H1 (cell line): Measurements from ENCODE around the gene RALY. TPM values are rescaled to one million over a fixed set of nuclear protein-coding genes. Genes with fewer than 3 reads are reported as not detected.

Experiments
- CTCF ChIA-PET: fragments of 300-600 bp; sonication (Branson Sonifier 250); formaldehyde crosslinking; loops from one replicate; lab custom pipeline; 2021; ENCODE audit not compliant: partially characterized antibody; lab: Charles Lee
- POLR2A ChIA-PET: fragments of 300-600 bp; sonication (Branson Sonifier 250); formaldehyde crosslinking; loops from one replicate; lab custom pipeline; 2021; ENCODE audit warnings: inconsistent platforms; ENCODE audit not compliant: partially characterized antibody; lab: Charles Lee
- DNase-seq, 2 experiments: peaks; one replicate each; pipeline versions ENCODE4 v3.0.0 to v3.0.0-alpha.2; 2010 to 2022; ENCODE audit warnings: low spot score in 2 of 2, low read depth in 1 of 2, mixed read lengths in 1 of 2
- FAIRE-seq: peaks from 2 replicates; lab custom pipeline; 2011; peaks lifted over from hg19 to GRCh38; lab: Jason Lieb, UNC
- H2AFZ ChIP-seq: 2 replicates; pipeline ENCODE4 v1.8.1; 2012; ENCODE audit warnings: low read length, inconsistent platforms
- H2AK5ac ChIP-seq: 2 replicates; pipeline ENCODE4 v1.6.1; 2013; ENCODE audit warnings: low read depth, low read length
- H2BK120ac ChIP-seq: replicated peaks from 2 replicates; pipeline ENCODE3; 2013; ENCODE audit warnings: low read depth, low read length, inconsistent platforms
- H2BK12ac ChIP-seq: 2 replicates; pipeline ENCODE4 v1.6.1; 2013; ENCODE audit warnings: low read depth, low read length
- H2BK15ac ChIP-seq: 2 replicates; pipeline ENCODE4 v1.6.1; 2013; ENCODE audit warnings: low read length
- H2BK20ac ChIP-seq: 2 replicates; pipeline ENCODE4 v1.6.1; 2013; ENCODE audit warnings: low read length
- H2BK5ac ChIP-seq: 2 replicates; pipeline ENCODE4 v1.6.1; 2013; ENCODE audit warnings: low read depth, low read length
- H3K14ac ChIP-seq: 2 replicates; pipeline ENCODE4 v1.6.1; 2013; ENCODE audit warnings: inconsistent platforms; ENCODE audit not compliant: insufficient read length
- H3K18ac ChIP-seq: 2 replicates; pipeline ENCODE4 v1.6.1; 2013; ENCODE audit warnings: low read length; ENCODE audit errors: extremely low read depth
- H3K23ac ChIP-seq: 2 replicates; pipeline ENCODE4 v1.6.1; 2013; ENCODE audit warnings: inconsistent platforms; ENCODE audit not compliant: insufficient read length
- H3K23me2 ChIP-seq: 2 replicates; pipeline ENCODE4 v1.6.1; 2013; ENCODE audit warnings: low read depth, low read length
- H3K27ac ChIP-seq: 2 replicates; pipeline ENCODE4 v1.6.1; 2011; ENCODE audit warnings: low read depth, low read length, inconsistent platforms
- H3K27me3 ChIP-seq, 4 experiments: replicated peaks in 1 of 4; 1 replicate in 1 of 4; 2 replicates in 3 of 4; pipeline versions ENCODE4 v1.6.1 to v1.8.1; 2011 to 2013; ENCODE audit warnings: low read length in 3 of 4, mild to moderate bottlenecking in 3 of 4, inconsistent platforms in 2 of 4, mixed read lengths in 2 of 4, moderate library complexity in 1 of 4; ENCODE audit not compliant: control insufficient read depth in 3 of 4, insufficient read depth in 3 of 4; ENCODE audit errors: extremely low read depth in 1 of 4
- H3K36me3 ChIP-seq, 4 experiments: 2 replicates each; pipeline versions ENCODE4 v1.6.1 to v1.8.1; 2011 to 2013; ENCODE audit warnings: mild to moderate bottlenecking in 4 of 4, low read length in 3 of 4, moderate library complexity in 2 of 4, control low read depth in 1 of 4, inconsistent platforms in 1 of 4; ENCODE audit not compliant: insufficient read depth in 4 of 4, control insufficient read depth in 2 of 4
- H3K4ac ChIP-seq: replicated peaks from 2 replicates; pipeline ENCODE3; 2013; ENCODE audit warnings: low read length, low read depth, mixed read lengths, inconsistent platforms; ENCODE audit not compliant: insufficient read length
- H3K4me1 ChIP-seq, 4 experiments: replicated peaks in 1 of 4; 1 replicate in 1 of 4; 2 replicates in 3 of 4; pipeline versions ENCODE4 v1.6.1 to v1.8.1; 2011 to 2013; ENCODE audit warnings: low read length in 3 of 4, inconsistent platforms in 2 of 4, mixed read lengths in 1 of 4; ENCODE audit not compliant: insufficient read depth in 4 of 4, control insufficient read depth in 3 of 4
- H3K4me2 ChIP-seq, 2 experiments: 2 replicates each; pipeline versions ENCODE4 v1.6.1 to v1.8.1; 2011 to 2013; ENCODE audit warnings: low read depth in 2 of 2, low read length in 2 of 2, control low read depth in 1 of 2, inconsistent platforms in 1 of 2, mild to moderate bottlenecking in 1 of 2; ENCODE audit not compliant: insufficient read depth in 1 of 2
- H3K4me3 ChIP-seq, 4 experiments: fragments of 200-600, 300-600 bp in 1 of 4; sonication (generic), shearing (Covaris generic), sonication (Bioruptor Twin) in 1 of 4; 2 replicates each; pipeline versions ENCODE4 v1.5.1 to v1.8.1; 2011 to 2016; ENCODE audit warnings: low read length in 4 of 4, low read depth in 3 of 4, control low read depth in 2 of 4, inconsistent platforms in 2 of 4, mild to moderate bottlenecking in 2 of 4, mixed read lengths in 1 of 4, moderate library complexity in 1 of 4; ENCODE audit not compliant: insufficient read depth in 2 of 4; ENCODE audit errors: extremely low read depth in 1 of 4
- H3K56ac ChIP-seq: replicated peaks from 2 replicates; pipeline ENCODE3; 2013; ENCODE audit warnings: low read depth, mild to moderate bottlenecking, mixed read lengths, low read length, inconsistent platforms; ENCODE audit not compliant: insufficient read length
- H3K79me1 ChIP-seq: 2 replicates; pipeline ENCODE4 v1.6.1; 2013; ENCODE audit warnings: low read depth, low read length, control low read depth
- H3K79me2 ChIP-seq, 2 experiments: 2 replicates each; pipeline versions ENCODE4 v1.6.1 to v1.8.1; 2012 to 2013; ENCODE audit warnings: low read length in 2 of 2, mild to moderate bottlenecking in 2 of 2, inconsistent platforms in 1 of 2; ENCODE audit not compliant: insufficient read depth in 2 of 2, control insufficient read depth in 1 of 2
- H3K9ac ChIP-seq, 4 experiments: replicated peaks in 1 of 4; 1 replicate in 1 of 4; 2 replicates in 3 of 4; pipeline versions ENCODE4 v1.6.1 to v1.8.1; 2011 to 2013; ENCODE audit warnings: low read depth in 3 of 4, low read length in 3 of 4, control low read depth in 2 of 4, mild to moderate bottlenecking in 2 of 4, moderate library complexity in 2 of 4, inconsistent platforms in 1 of 4; ENCODE audit errors: extremely low read depth in 1 of 4
- H3K9me3 ChIP-seq, 2 experiments: 2 replicates each; pipeline versions ENCODE4 v1.6.1 to v1.8.1; 2012 to 2013; ENCODE audit warnings: mild to moderate bottlenecking in 2 of 2, moderate library complexity in 2 of 2, control low read depth in 1 of 2, inconsistent platforms in 1 of 2, low read depth in 1 of 2, low read length in 1 of 2, mixed read lengths in 1 of 2; ENCODE audit not compliant: insufficient read depth in 2 of 2
- H4K20me1 ChIP-seq, 2 experiments: replicated peaks in 1 of 2; 2 replicates each; pipeline versions ENCODE3 to v1.8.1; 2011 to 2013; ENCODE audit warnings: inconsistent platforms in 2 of 2, low read length in 2 of 2, mild to moderate bottlenecking in 1 of 2; ENCODE audit not compliant: insufficient read depth in 2 of 2, control insufficient read depth in 1 of 2
- H4K5ac ChIP-seq: 2 replicates; pipeline ENCODE4 v1.6.1; 2013; ENCODE audit warnings: low read length, low read depth, mixed read lengths, inconsistent platforms; ENCODE audit not compliant: insufficient read length
- H4K8ac ChIP-seq: 2 replicates; pipeline ENCODE4 v1.8.0; 2013; ENCODE audit warnings: mild to moderate bottlenecking, moderate library complexity, low read length, inconsistent platforms; ENCODE audit not compliant: insufficient read depth; ENCODE audit errors: extremely low read depth
- H4K91ac ChIP-seq: replicated peaks from 2 replicates; pipeline ENCODE3; 2013; ENCODE audit warnings: low read length, mixed read lengths, inconsistent platforms; ENCODE audit not compliant: insufficient read length
- BACH1 ChIP-seq: IDR thresholded peaks from 2 replicates; pipeline ENCODE4 v1.6.1; 2012; ENCODE audit warnings: low read length, improper control_type of control experiment
- FOSL1 ChIP-seq: IDR thresholded peaks from 2 replicates; pipeline ENCODE4 v1.6.1; 2011; ENCODE audit warnings: mild to moderate bottlenecking, low read depth, low read length, moderate library complexity; ENCODE audit not compliant: insufficient read depth
- GTF2F1 ChIP-seq: IDR thresholded peaks from 2 replicates; pipeline ENCODE4 v1.6.1; 2012; ENCODE audit warnings: low read depth, low read length, improper control_type of control experiment, borderline replicate concordance
- MAX ChIP-seq: IDR thresholded peaks from 2 replicates; pipeline ENCODE4 v1.6.1; 2012; ENCODE audit warnings: inconsistent platforms
- RFX5 ChIP-seq: IDR thresholded peaks from 2 replicates; pipeline ENCODE4 v1.6.1; 2011; ENCODE audit warnings: low read depth, low read length, improper control_type of control experiment, borderline replicate concordance
- RXRA ChIP-seq: IDR thresholded peaks from 2 replicates; pipeline ENCODE4 v1.6.1; 2011; ENCODE audit warnings: low read depth, mild to moderate bottlenecking, low read length, moderate library complexity; ENCODE audit not compliant: insufficient read depth
- SAP30 ChIP-seq: fragments of 300-600 bp; sonication (generic); IDR thresholded peaks from 2 replicates; pipeline ENCODE4 v1.7.1; 2012; ENCODE audit warnings: low read length, moderate library complexity, mild to moderate bottlenecking, inconsistent platforms; ENCODE audit not compliant: insufficient read depth, insufficient replicate concordance
- SP1 ChIP-seq: IDR thresholded peaks from 2 replicates; pipeline ENCODE4 v1.6.1; 2011; ENCODE audit warnings: low read depth, low read length
- YY1 ChIP-seq: IDR thresholded peaks from 2 replicates; pipeline ENCODE4 v1.6.1; 2011; ENCODE audit warnings: low read depth, mild to moderate bottlenecking, low read length
- WGBS, 2 experiments: shearing (Covaris generic) in 1 of 2; methylation state at CpG; one replicate each; pipeline versions ENCODE4 v1.1.6 to v1.1.7; 2013 to 2015; ENCODE audit warnings: low lambda C conversion rate in 2 of 2, mixed read lengths in 2 of 2, inconsistent platforms in 1 of 2, low coverage in 1 of 2, missing lambda C conversion rate in 1 of 2; ENCODE audit not compliant: insufficient replicate concordance in 2 of 2, insufficient coverage in 1 of 2, insufficient read length in 1 of 2; ENCODE audit errors: extremely low coverage in 1 of 2, missing lambda C conversion rate in 1 of 2; 5-methylcytosine and 5-hydroxymethylcytosine counted together
- polyA plus RNA-seq, 7 experiments: library from polyadenylated mRNA; depleted of rRNA in 3 of 7; stranded (reverse) in 5 of 7; unstranded in 2 of 7; fragments of >200 nt in 5 of 7; fragments of 200-250 nt in 2 of 7; gene quantifications; 1 replicate in 5 of 7; 2 replicates in 1 of 7; 4 replicates in 1 of 7; pipeline versions ENCODE4 v1.2.1 to v1.2.3, GENCODE V29; 2011 to 2013; ENCODE audit warnings: missing spikeins in 2 of 7, mixed read lengths in 2 of 7
- total RNA-seq: library from RNA; stranded (reverse); fragmentation: NEBNext Ultra II Directional; extraction: Animal tissue kit (Norgen Biotek cat#: 25700); gene quantifications from 2 replicates; pipeline ENCODE4 v1.2.1, GENCODE V29; 2021
- TF ChIP-seq, protein P1 (sequence below): IDR thresholded peaks from 2 replicates; pipeline ENCODE4 v1.6.1; 2011; ENCODE audit warnings: low read length, improper control_type of control experiment
- TF ChIP-seq, protein P2 (sequence below): IDR thresholded peaks from 2 replicates; pipeline ENCODE4 v1.6.1; 2012; ENCODE audit warnings: low read length, inconsistent platforms

Gene RALY
- total and polyA plus RNA-seq, 2 of the 8 experiments (the other 6 are each of a cell fraction or from before 2014, with no cell fraction given) = 133 to 148 TPM

GRCh38 chr20:34100576-34100975, 106.9 kb downstream of the RALY start:
- Histone ChIP-seq H3K27ac (no peak overlapping the region), H3K36me3 (peaks cover 48 to 99% (median 87%) of the 10 kb centered on the region in 4 experiments), H3K18ac (no peak overlapping the region), H2AK5ac (no peak overlapping the region), H3K4ac (no peak overlapping the region), H2BK12ac (no peak overlapping the region), H2BK20ac (no peak overlapping the region), H4K20me1 (peaks cover 20 to 28% of the 10 kb centered on the region in 2 experiments), H3K23ac (no peak overlapping the region), H3K9me3 (no peaks in the 10 kb centered on the region), H3K4me1 (no peaks in the 10 kb centered on the region), H2BK15ac (no peak overlapping the region), H3K4me3 (no peak overlapping the region), H3K4me2 (no peak overlapping the region), H3K56ac (no peak overlapping the region), H2BK120ac (no peak overlapping the region), H3K27me3 (no peaks in the 10 kb centered on the region), H4K91ac (no peak overlapping the region), H4K5ac (no peak overlapping the region), H4K8ac (no peak overlapping the region), H3K23me2 (no peaks in the 10 kb centered on the region), H2AFZ (no peak overlapping the region), H3K79me2 (peaks cover 6 to 57% of the 10 kb centered on the region in 2 experiments; a peak in 3 of 4 replicates), H2BK5ac (no peak overlapping the region), H3K79me1 (peaks cover 2% of the 10 kb centered on the region; the same call in 1 of the 2 replicates), H3K14ac (no peak overlapping the region), H3K9ac (no peak overlapping the region)
- WGBS, 2 experiments = 92% methylated on average over 3 of the region's 3 CpGs; no CpG with 5 or more reads in 1 of the 2 experiments
- ChIA-PET CTCF (interaction anchor here (0.7 to 1.2 kb wide), 8 partner anchors 13 to 237 kb away, joined by 3 to 6 read pairs (median 3); no protein-coding TSS in a partner anchor), POLR2A (interaction anchor here (1.0 to 11.7 kb wide), 9 partner anchors 8 to 173 kb away, joined by 3 to 236 read pairs (median 3); partner anchors contain the start of gene EIF2S2)
- FAIRE-seq = no peak
- no peak for DNase-seq
- TF ChIP-seq, protein P1, sequence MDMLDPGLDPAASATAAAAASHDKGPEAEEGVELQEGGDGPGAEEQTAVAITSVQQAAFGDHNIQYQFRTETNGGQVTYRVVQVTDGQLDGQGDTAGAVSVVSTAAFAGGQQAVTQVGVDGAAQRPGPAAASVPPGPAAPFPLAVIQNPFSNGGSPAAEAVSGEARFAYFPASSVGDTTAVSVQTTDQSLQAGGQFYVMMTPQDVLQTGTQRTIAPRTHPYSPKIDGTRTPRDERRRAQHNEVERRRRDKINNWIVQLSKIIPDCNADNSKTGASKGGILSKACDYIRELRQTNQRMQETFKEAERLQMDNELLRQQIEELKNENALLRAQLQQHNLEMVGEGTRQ = no peak
- TF ChIP-seq RFX5 (no peak), BACH1 (no peak), SAP30 (no peak), FOSL1 (no peak), MAX (no peak), RXRA (no peak), YY1 (no peak), SP1 (no peak), GTF2F1 (no peak)
- TF ChIP-seq, protein P2, sequence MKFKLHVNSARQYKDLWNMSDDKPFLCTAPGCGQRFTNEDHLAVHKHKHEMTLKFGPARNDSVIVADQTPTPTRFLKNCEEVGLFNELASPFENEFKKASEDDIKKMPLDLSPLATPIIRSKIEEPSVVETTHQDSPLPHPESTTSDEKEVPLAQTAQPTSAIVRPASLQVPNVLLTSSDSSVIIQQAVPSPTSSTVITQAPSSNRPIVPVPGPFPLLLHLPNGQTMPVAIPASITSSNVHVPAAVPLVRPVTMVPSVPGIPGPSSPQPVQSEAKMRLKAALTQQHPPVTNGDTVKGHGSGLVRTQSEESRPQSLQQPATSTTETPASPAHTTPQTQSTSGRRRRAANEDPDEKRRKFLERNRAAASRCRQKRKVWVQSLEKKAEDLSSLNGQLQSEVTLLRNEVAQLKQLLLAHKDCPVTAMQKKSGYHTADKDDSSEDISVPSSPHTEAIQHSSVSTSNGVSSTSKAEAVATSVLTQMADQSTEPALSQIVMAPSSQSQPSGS = no peak
